Adipocyte (in vitro differentiated cells): Measurements from ENCODE around the gene FAT4.
A peak's percentile ranks its signal among the peaks of the same experiment; 100 is the strongest.

ENCODE experiments used
- DNase-seq: peaks from one replicate; pipeline ENCODE4 v3.0.0-alpha.2; 2015; ENCODE audit warnings: low read depth
- H3K27me3 ChIP-seq: replicated peaks from 2 replicates; pipeline ENCODE4 v1.7.0; 2013; ENCODE audit warnings: mild to moderate bottlenecking, low read length, moderate library complexity; ENCODE audit not compliant: control insufficient read depth, insufficient read depth
- H3K36me3 ChIP-seq: 2 replicates; pipeline ENCODE4 v1.7.0; 2013; ENCODE audit warnings: low read length, mild to moderate bottlenecking, moderate library complexity; ENCODE audit not compliant: control insufficient read depth, insufficient read depth, severe bottlenecking
- H3K4me1 ChIP-seq: 2 replicates; pipeline ENCODE4 v1.7.0; 2013; ENCODE audit warnings: mild to moderate bottlenecking, low read length, moderate library complexity; ENCODE audit not compliant: control insufficient read depth, insufficient read depth
- H3K4me3 ChIP-seq: 2 replicates; pipeline ENCODE4 v1.7.0; 2013; ENCODE audit warnings: mild to moderate bottlenecking, low read length, moderate library complexity
- H3K9ac ChIP-seq: 2 replicates; pipeline ENCODE4 v1.7.0; 2013; ENCODE audit warnings: mild to moderate bottlenecking, low read length, moderate library complexity
- H3K9me3 ChIP-seq: 2 replicates; pipeline ENCODE4 v1.7.0; 2013; ENCODE audit warnings: mild to moderate bottlenecking, low read length, moderate library complexity; ENCODE audit not compliant: control insufficient read depth

The FAT4 gene

GRCh38 chr4:125317525-125317877 lies 2.7 kb downstream of the FAT4 start:
- Histone ChIP-seq H3K36me3 (peaks cover 13% of the 10 kb centered on the region), H3K27me3 (no peaks in the 10 kb centered on the region), H3K4me1 (peaks cover 42% of the 10 kb centered on the region), H3K4me3 (peak overlapping the region; percentile 85), H3K9ac (peak overlapping the region; percentile 96), H3K9me3 (no peaks in the 10 kb centered on the region)
- peak; percentile 83 for DNase-seq

DNA sequence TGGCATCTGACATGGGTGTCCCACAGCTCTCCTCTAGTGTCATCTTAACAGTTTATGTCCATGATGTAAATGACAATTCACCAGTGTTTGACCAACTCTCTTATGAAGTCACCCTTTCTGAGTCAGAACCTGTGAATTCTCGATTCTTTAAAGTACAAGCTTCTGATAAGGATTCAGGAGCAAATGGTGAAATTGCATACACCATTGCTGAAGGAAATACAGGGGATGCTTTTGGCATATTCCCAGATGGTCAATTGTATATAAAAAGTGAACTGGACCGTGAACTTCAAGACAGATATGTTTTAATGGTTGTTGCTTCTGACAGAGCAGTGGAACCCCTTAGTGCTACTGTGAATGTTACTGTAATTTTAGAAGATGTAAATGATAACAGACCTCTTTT lies 4.6 kb downstream of the FAT4 start:
- H3K9me3 ChIP-seq, result no peaks in the 10 kb centered on the region
- peak; percentile 42 for DNase-seq
- no peak overlapping the region for H3K9ac ChIP-seq
- H3K36me3 ChIP-seq, result peaks cover 13% of the 10 kb centered on the region
- peak overlapping the region; percentile 85 for H3K4me3 ChIP-seq
- peaks cover 40% of the 10 kb centered on the region for H3K4me1 ChIP-seq
- no peaks in the 10 kb centered on the region for H3K27me3 ChIP-seq

- Histone ChIP-seq H3K4me3 (peak overlapping the region; percentile 85), H3K9me3 (no peaks in the 10 kb centered on the region), H3K36me3 (peaks cover 13% of the 10 kb centered on the region), H3K9ac (peak overlapping the region; percentile 85), H3K4me1 (peaks cover 60% of the 10 kb centered on the region), H3K27me3 (no peaks in the 10 kb centered on the region)
- DNase-seq, result peak; percentile 73
These were observed 7.1 kb downstream of the FAT4 start for GRCh38 chr4:125321709-125322365.

DNA sequence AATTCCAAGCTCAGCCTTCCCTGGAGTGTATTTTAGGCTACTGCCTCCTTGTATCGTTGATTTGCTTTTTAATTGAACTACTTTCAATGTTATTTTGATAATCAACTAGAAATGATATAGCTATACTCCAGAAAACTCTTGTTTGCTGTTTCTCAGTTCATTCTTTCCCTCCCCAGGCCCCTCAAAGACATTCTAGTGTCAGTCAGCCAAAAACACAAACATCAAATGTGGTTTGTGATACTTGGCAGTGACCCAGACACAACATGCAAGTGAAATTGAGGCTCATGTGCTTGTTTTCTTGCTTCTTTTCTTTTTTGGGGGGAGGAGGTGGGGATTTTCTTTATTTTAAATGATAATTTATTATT lies 7.6 kb downstream of the FAT4 start:
- peaks cover 60% of the 10 kb centered on the region for H3K4me1 ChIP-seq
- H3K27me3 ChIP-seq, result no peaks in the 10 kb centered on the region
- no peaks in the 10 kb centered on the region for H3K9me3 ChIP-seq
- peak; percentile 80 for DNase-seq
- peak overlapping the region; percentile 85 for H3K9ac ChIP-seq
- H3K36me3 ChIP-seq, result peaks cover 13% of the 10 kb centered on the region
- H3K4me3 ChIP-seq, result peak overlapping the region; percentile 85

DNA sequence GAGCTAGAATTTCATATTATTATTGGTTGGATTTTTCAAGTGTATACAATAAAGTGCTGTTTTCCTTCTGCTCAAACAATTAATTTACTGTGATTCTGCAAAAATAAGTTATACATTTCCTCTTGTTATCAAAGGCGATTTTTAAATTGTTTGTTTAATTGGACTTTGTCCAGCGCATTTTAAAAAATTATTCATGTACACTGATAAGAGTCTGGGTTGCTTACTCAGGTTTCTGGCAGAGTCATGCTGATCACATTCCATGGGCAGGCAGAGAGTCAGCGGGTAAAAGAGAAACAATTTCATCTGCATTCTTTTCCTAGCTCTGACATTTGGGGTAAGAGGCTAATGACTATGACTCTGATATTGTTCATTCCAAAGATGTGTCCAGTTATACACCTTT lies 8.9 kb downstream of the FAT4 start:
- peak overlapping the region; percentile 85 for H3K9ac ChIP-seq
- no peaks in the 10 kb centered on the region for H3K27me3 ChIP-seq
- peaks cover 58% of the 10 kb centered on the region for H3K4me1 ChIP-seq
- no peaks in the 10 kb centered on the region for H3K9me3 ChIP-seq
- peak overlapping the region; percentile 85 for H3K4me3 ChIP-seq
- DNase-seq, result peak; percentile 79
- peaks cover 11% of the 10 kb centered on the region for H3K36me3 ChIP-seq

GRCh38 chr4:125325733-125326132 lies 11.0 kb downstream of the FAT4 start:
- Histone ChIP-seq H3K4me1 (peaks cover 42% of the 10 kb centered on the region), H3K4me3 (peak overlapping the region; percentile 85), H3K27me3 (no peaks in the 10 kb centered on the region), H3K36me3 (peaks cover 1% of the 10 kb centered on the region), H3K9ac (no peak overlapping the region), H3K9me3 (no peaks in the 10 kb centered on the region)
- DNase-seq, result no peak

DNA sequence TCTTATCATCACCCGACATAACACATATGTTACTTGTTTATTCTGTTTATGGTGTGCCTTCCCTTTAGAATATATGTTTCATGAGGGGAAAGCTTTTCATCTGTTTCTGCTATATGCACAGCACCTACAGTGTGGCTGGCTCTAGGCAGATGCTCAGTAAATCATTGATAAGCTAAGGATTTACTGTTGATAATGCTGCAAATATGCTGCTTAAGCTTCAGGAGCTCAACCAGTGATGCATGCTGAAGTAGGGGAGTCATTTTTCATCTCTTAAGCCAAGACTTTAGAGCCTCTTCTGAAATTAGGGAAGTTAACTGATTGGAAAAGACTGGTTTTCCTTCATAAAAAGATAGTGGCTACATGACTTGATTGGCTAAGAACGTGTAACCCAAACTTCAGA lies 16.4 kb downstream of the FAT4 start:
- H3K4me3 ChIP-seq, result no peak overlapping the region
- no peaks in the 10 kb centered on the region for H3K27me3 ChIP-seq
- no peak for DNase-seq
- no peak overlapping the region for H3K9ac ChIP-seq
- H3K4me1 ChIP-seq, result peaks cover 11% of the 10 kb centered on the region
- no peaks in the 10 kb centered on the region for H3K9me3 ChIP-seq
- no peaks in the 10 kb centered on the region for H3K36me3 ChIP-seq

GRCh38 chr4:125334926-125335325 lies 20.2 kb downstream of the FAT4 start:
- Histone ChIP-seq H3K36me3 (peaks cover 4% of the 10 kb centered on the region), H3K4me3 (no peak overlapping the region), H3K27me3 (no peaks in the 10 kb centered on the region), H3K9me3 (no peaks in the 10 kb centered on the region), H3K4me1 (peaks cover 7% of the 10 kb centered on the region), H3K9ac (no peak overlapping the region)
- no peak for DNase-seq

- H3K36me3 ChIP-seq, result peaks cover 8% of the 10 kb centered on the region
- H3K4me1 ChIP-seq, result peaks cover 3% of the 10 kb centered on the region
- no peak overlapping the region for H3K4me3 ChIP-seq
- no peaks in the 10 kb centered on the region for H3K9me3 ChIP-seq
- H3K9ac ChIP-seq, result no peak overlapping the region
- DNase-seq, result no peak
- no peaks in the 10 kb centered on the region for H3K27me3 ChIP-seq
These were observed 24.1 kb downstream of the FAT4 start for GRCh38 chr4:125338814-125339213.

DNA sequence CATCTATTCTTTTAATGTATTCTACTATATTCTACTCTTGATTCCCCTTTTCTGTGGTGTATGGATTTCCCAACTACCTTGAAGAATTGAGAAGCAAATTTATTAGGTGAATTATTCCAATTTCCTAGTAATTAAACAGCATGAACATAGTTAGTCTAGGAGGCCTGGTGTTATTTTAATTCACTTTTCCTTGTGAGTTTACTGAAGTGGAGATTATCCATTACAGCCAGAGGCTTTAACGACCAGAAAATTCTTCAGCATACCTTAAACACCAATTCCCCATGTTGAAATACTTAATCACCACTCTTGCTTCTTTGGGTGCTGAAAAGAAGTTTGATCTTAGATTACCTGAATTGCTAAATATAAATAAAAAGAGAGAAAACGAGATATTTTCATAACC lies 29.4 kb downstream of the FAT4 start:
- H3K9me3 ChIP-seq, result no peaks in the 10 kb centered on the region
- no peak for DNase-seq
- no peak overlapping the region for H3K4me3 ChIP-seq
- H3K27me3 ChIP-seq, result no peaks in the 10 kb centered on the region
- H3K9ac ChIP-seq, result no peak overlapping the region
- peaks cover 8% of the 10 kb centered on the region for H3K36me3 ChIP-seq
- H3K4me1 ChIP-seq, result peaks cover 8% of the 10 kb centered on the region

DNA sequence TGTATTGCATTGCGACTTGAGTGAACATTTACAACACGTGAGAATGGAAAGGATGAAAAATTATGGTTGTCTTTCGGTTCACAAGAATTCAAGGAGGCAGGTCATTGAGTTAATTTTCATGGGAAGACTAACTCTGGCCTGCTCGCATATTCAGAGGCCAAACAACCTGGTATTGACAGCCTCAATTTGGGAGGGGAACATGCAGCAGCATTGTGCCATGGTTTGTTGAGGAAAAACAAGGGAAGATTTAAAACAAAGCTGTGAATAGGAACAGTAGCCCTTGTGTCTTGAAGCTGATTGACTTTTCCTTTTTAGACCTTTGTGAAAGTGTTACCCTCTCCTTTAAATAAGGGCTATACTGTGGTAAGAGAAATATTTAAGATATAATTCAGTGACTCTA lies 31.9 kb downstream of the FAT4 start:
- Histone ChIP-seq H3K4me3 (no peak overlapping the region), H3K4me1 (peaks cover 8% of the 10 kb centered on the region), H3K27me3 (no peaks in the 10 kb centered on the region), H3K36me3 (peaks cover 5% of the 10 kb centered on the region), H3K9ac (no peak overlapping the region), H3K9me3 (no peaks in the 10 kb centered on the region)
- no peak for DNase-seq

DNA sequence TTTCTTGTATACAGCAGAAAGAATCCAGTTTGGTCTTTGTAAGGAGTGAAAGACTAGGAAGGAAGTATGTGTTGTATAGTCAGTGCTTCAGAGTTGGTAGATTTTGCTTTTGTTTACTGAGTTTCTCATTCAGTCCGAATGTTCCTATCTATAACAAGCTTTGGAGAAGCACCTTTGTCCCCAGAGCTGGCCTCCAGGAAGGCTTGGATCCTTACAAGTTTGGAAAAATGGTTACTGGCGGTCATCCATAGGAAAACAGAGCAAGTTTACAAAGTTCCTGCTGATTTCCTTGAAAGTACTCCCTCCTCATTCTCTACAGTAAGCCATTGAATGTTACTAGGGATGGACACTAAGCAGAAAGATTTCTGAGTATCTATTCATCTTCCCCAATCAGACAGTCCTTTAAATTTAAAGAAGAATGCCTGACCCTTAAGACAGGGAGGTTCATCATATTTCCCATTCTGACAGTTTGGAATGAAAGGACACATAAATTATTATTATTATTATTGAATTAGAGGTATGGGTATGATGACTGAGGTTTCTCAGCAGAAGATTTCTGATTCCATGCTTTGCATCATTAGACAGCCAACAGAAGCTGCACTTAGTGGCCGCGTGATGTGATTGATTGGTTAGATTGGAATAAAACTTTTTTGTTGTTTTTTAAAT lies 35.8 kb downstream of the FAT4 start:
- Histone ChIP-seq H3K4me1 (no peaks in the 10 kb centered on the region), H3K9ac (no peak overlapping the region), H3K36me3 (no peaks in the 10 kb centered on the region), H3K4me3 (no peak overlapping the region), H3K27me3 (no peaks in the 10 kb centered on the region), H3K9me3 (no peaks in the 10 kb centered on the region)
- DNase-seq, result no peak
